ENCODE results near the gene SPIRE1. TPM values are rescaled to one million over a fixed set of nuclear protein-coding genes. Genes with fewer than 3 reads are reported as not detected.
A peak's percentile ranks its signal among the peaks of the same experiment; 100 is the strongest.
"Not testable (repeated sequence)": the region's sequence is repeated elsewhere in the genome, so short reads cannot be mapped to it uniquely, and the experiment has no call there.

Gene SPIRE1
- total RNA-seq, 1 experiment from 2014 or later, result 14.5 TPM

DNA sequence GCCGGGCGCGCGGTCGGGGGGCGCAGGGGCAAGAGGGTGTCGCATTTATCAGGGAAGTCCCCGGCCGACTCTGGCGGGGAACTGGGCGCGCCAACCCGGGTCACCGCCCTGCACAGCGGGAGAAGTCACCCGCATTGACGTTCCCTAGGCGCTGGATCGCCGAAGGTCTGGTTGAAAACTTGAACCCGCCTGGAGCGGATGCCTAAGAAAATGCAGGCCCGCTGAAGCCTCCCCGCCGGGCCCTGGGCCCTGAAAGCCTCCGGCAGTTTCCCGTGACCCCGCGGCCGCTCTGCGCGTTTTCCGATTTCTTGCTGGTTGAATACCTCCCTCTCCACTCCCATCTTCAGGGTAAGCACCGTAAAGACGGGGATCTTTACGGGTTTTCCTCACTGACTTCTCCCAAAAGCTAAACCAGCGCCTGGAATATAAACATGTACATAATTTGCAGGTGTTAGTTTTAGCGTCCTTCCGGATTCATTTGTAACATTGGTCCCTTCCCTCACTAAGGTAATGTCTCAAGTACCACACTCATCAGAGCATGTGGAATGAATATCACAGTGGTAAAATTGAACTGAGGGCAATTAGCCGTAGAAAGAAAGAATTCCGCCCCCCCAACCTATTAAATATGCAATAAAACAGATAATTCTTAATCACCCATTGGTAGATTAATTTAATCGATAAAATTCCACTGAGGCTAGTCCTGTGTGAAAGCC is 675 bp upstream of the SPIRE1 start:
- no peaks in the 10 kb centered on the region for H3K36me3 ChIP-seq (replicated peaks; ENCODE audit: control insufficient read depth, insufficient read depth, low read length)
- peak; percentile 75 for DNase-seq
- peaks cover 6% of the 10 kb centered on the region for H3K27me3 ChIP-seq (ENCODE audit: control insufficient read depth, insufficient read depth, low read length)
- H3K4me3 ChIP-seq (ENCODE audit: insufficient read depth, low read depth, low read length), result peak overlapping the region; percentile 67

- peak; percentile 75 for DNase-seq
- peak overlapping the region; percentile 67 for H3K4me3 ChIP-seq (ENCODE audit: insufficient read depth, low read depth, low read length)
- H3K27me3 ChIP-seq (ENCODE audit: control insufficient read depth, insufficient read depth, low read length), result peaks cover 6% of the 10 kb centered on the region
- no peaks in the 10 kb centered on the region for H3K36me3 ChIP-seq (replicated peaks; ENCODE audit: control insufficient read depth, insufficient read depth, low read length)
These were observed 796 bp downstream of the SPIRE1 start for GRCh38 chr18:12656938-12657683.

DNA sequence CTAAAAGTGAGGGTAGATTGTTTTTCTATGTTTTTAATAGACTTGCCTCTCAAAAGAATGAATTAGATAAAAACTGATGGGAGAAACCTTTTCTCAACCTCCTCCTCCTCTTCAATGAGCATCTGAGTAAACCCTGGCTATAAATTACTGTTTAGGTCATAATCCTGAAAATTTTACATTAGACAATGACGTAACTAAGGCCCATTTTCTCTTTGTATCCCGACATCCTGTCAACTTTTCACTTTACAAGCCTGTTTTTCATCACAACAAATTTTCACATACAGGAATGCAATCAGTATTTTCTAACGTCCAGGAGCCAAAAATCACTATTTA is 1.3 kb downstream of the SPIRE1 start:
- no peak for DNase-seq
- Histone ChIP-seq H3K4me3 (ENCODE audit: insufficient read depth, low read depth, low read length) (peak overlapping the region; percentile 67), H3K36me3 (replicated peaks; ENCODE audit: control insufficient read depth, insufficient read depth, low read length) (no peaks in the 10 kb centered on the region), H3K27me3 (ENCODE audit: control insufficient read depth, insufficient read depth, low read length) (peaks cover 6% of the 10 kb centered on the region)

- peaks cover 6% of the 10 kb centered on the region for H3K27me3 ChIP-seq (ENCODE audit: control insufficient read depth, insufficient read depth, low read length)
- H3K4me3 ChIP-seq (ENCODE audit: insufficient read depth, low read depth, low read length), result no peak overlapping the region
- DNase-seq, result no peak
- H3K36me3 ChIP-seq (replicated peaks; ENCODE audit: control insufficient read depth, insufficient read depth, low read length), result no peaks in the 10 kb centered on the region
These were observed 2.9 kb downstream of the SPIRE1 start for GRCh38 chr18:12654971-12655370.

DNA sequence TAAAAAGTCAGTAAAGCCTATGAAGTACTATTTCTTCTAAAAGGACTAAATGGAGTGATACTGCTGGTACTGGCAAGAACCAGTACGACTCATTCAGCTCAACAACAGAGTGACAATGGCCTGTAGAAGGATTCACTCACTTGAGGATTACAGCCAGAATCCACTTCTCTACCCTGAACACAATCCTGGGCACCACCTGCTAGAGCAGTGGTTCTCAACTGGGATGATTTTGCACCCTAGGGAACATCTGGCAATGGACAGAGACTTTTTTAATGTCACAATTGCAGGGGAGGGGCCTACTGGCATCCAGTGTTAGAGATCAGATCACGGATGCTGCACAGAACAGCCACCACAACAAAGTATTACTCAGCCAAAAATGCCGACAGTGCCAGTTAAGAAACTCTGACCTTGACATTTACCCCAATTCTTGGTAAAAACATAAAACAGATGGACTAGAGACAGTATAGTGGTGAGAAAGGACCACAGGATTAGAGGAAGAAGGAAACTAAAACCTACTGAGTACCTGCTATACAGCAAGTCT is 5.0 kb downstream of the SPIRE1 start:
- DNase-seq, result no peak
- Histone ChIP-seq H3K36me3 (replicated peaks; ENCODE audit: control insufficient read depth, insufficient read depth, low read length) (no peaks in the 10 kb centered on the region), H3K27me3 (ENCODE audit: control insufficient read depth, insufficient read depth, low read length) (peaks cover 6% of the 10 kb centered on the region), H3K4me3 (ENCODE audit: insufficient read depth, low read depth, low read length) (no peak overlapping the region)

- H3K36me3 ChIP-seq (replicated peaks; ENCODE audit: control insufficient read depth, insufficient read depth, low read length), result no peaks in the 10 kb centered on the region
- DNase-seq, result no peak
- H3K27me3 ChIP-seq (ENCODE audit: control insufficient read depth, insufficient read depth, low read length), result peaks cover under 1% of the 10 kb centered on the region
- H3K4me3 ChIP-seq (ENCODE audit: insufficient read depth, low read depth, low read length), result no peak overlapping the region
These were observed 6.3 kb downstream of the SPIRE1 start for GRCh38 chr18:12651651-12652050.

GRCh38 chr18:12647773-12648172 is 10.1 kb downstream of the SPIRE1 start:
- DNase-seq, result no peak
- no peaks in the 10 kb centered on the region for H3K27me3 ChIP-seq (ENCODE audit: control insufficient read depth, insufficient read depth, low read length)
- H3K4me3 ChIP-seq (ENCODE audit: insufficient read depth, low read depth, low read length), result no peak overlapping the region
- H3K36me3 ChIP-seq (replicated peaks; ENCODE audit: control insufficient read depth, insufficient read depth, low read length), result no peaks in the 10 kb centered on the region

- no peaks in the 10 kb centered on the region for H3K36me3 ChIP-seq (replicated peaks; ENCODE audit: control insufficient read depth, insufficient read depth, low read length)
- no peak for DNase-seq
- no peaks in the 10 kb centered on the region for H3K27me3 ChIP-seq (ENCODE audit: control insufficient read depth, insufficient read depth, low read length)
- H3K4me3 ChIP-seq (ENCODE audit: insufficient read depth, low read depth, low read length), result no peak overlapping the region
These were observed 12.1 kb downstream of the SPIRE1 start for GRCh38 chr18:12645751-12646203.

DNA sequence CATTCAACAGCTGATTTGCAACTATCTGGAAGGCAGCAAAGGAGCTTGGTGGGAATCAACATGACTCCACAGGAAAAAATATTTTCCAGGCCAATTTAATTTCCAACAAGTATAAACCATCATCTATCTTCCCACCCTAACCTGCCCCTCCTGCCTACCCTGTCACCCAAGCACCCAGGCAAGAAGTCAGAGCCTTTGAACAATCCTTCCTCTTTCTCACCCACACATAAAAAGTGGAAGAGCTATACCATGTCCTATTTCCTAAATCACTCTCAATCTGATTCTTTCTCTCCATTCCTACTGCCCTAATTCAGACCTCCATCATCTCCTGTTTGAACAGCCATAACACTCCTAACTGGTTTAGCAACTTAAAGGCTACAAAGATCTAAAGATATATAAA is 12.7 kb downstream of the SPIRE1 start:
- no peaks in the 10 kb centered on the region for H3K27me3 ChIP-seq (ENCODE audit: control insufficient read depth, insufficient read depth, low read length)
- no peaks in the 10 kb centered on the region for H3K36me3 ChIP-seq (replicated peaks; ENCODE audit: control insufficient read depth, insufficient read depth, low read length)
- no peak for DNase-seq
- H3K4me3 ChIP-seq (ENCODE audit: insufficient read depth, low read depth, low read length), result no peak overlapping the region

GRCh38 chr18:12643756-12644155 is 14.2 kb downstream of the SPIRE1 start:
- not testable (repeated sequence) for DNase-seq; H3K27me3 ChIP-seq (ENCODE audit: control insufficient read depth, insufficient read depth, low read length)

GRCh38 chr18:12640881-12641200 is 17.1 kb downstream of the SPIRE1 start:
- H3K36me3 ChIP-seq (replicated peaks; ENCODE audit: control insufficient read depth, insufficient read depth, low read length), result no peaks in the 10 kb centered on the region
- no peak overlapping the region for H3K4me3 ChIP-seq (ENCODE audit: insufficient read depth, low read depth, low read length)
- DNase-seq, result no peak
- H3K27me3 ChIP-seq (ENCODE audit: control insufficient read depth, insufficient read depth, low read length), result no peaks in the 10 kb centered on the region

More at GRCh38 chr18:12643756-12644155, 14.2 kb downstream of the SPIRE1 start:
- not testable (repeated sequence) for H3K36me3 ChIP-seq (replicated peaks; ENCODE audit: control insufficient read depth, insufficient read depth, low read length); H3K4me3 ChIP-seq (ENCODE audit: insufficient read depth, low read depth, low read length)

GRCh38 chr18:12639990-12640880 is 17.7 kb downstream of the SPIRE1 start:
- Histone ChIP-seq H3K27me3 (ENCODE audit: control insufficient read depth, insufficient read depth, low read length) (no peaks in the 10 kb centered on the region), H3K36me3 (replicated peaks; ENCODE audit: control insufficient read depth, insufficient read depth, low read length) (no peaks in the 10 kb centered on the region), H3K4me3 (ENCODE audit: insufficient read depth, low read depth, low read length) (no peak overlapping the region)
- DNase-seq, result no peak

DNA sequence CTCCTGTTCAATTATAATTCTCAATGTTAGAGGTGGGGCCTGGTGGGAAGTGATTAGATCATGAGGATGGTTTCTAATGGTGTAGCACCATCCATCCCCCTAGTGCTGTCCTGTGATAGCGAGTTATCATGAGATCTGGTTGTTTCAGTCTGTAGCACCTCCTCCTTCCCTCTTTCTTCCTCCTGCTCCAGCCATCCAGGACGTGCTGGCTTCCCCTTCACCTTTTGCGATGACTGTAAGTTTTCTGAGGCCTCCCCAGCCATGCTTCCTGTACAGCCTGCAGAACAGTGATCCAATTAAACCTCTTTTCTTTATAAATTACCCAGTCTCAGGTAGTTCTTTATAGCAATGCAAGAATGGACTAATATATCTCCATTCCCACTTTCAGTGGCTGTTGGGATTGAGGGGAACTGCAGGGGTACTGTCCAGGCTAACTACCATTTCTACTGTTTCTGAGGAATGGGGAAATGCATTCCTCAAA is 19.2 kb downstream of the SPIRE1 start:
- no peak overlapping the region for H3K4me3 ChIP-seq (ENCODE audit: insufficient read depth, low read depth, low read length)
- no peaks in the 10 kb centered on the region for H3K27me3 ChIP-seq (ENCODE audit: control insufficient read depth, insufficient read depth, low read length)
- no peaks in the 10 kb centered on the region for H3K36me3 ChIP-seq (replicated peaks; ENCODE audit: control insufficient read depth, insufficient read depth, low read length)
- no peak for DNase-seq

- Histone ChIP-seq H3K27me3 (ENCODE audit: control insufficient read depth, insufficient read depth, low read length) (no peaks in the 10 kb centered on the region), H3K36me3 (replicated peaks; ENCODE audit: control insufficient read depth, insufficient read depth, low read length) (no peaks in the 10 kb centered on the region), H3K4me3 (ENCODE audit: insufficient read depth, low read depth, low read length) (no peak overlapping the region)
- no peak for DNase-seq
These were observed 19.8 kb downstream of the SPIRE1 start for GRCh38 chr18:12637901-12638643.
